HG02623 (cell line): ENCODE results near the gene TTLL11.

Experiments
- ATAC-seq: cut with Tn5 transposase; IDR thresholded peaks from one replicate; pipeline ENCODE4 v1.9.1; 2021; ENCODE audit warnings: moderate library complexity; ENCODE audit not compliant: unreplicated experiment

Gene TTLL11

DNA sequence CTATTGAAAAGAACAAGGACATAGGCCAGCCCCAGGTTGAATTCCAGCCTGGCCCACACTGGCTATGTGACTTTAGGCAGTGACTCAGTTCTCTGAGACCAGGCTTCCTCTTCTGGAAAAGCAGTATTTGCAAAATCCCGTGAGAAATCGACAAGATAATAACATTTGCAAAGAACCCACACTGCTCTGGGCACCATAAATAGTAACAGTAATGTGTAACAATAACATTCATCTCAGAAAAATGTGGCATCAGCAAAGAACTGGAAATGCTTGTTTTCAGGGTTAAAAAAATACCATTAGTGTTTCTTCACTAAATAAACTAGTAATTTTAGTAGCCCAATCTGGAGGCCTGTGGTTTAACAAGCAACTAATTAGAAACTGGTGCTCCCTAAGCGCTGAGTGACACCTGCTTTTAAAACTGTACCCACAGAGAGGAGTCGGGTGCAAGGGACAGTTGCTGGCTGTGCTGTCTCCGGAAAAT lies 148.4 kb downstream of the TTLL11 start:
- ATAC-seq = no peak

DNA sequence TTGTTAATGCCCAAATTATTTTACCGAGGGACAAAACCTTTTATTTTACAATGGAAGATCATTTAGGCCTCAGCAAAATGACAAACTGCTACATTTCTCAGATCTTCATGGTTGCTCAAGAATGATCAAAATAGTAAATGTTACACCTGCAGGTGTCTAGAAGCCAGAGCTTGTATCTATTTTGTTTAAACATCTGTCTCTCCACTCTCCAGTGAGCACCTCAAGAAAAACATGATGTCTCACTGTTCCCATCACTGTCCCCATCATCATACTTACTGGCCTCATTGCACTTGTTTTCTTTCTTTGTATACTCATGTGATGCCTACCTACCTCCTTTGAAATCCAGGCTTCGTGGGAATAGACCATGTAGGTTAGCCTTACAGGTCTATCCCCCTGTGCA lies 149.6 kb downstream of the TTLL11 start:
- no peak for ATAC-seq

DNA sequence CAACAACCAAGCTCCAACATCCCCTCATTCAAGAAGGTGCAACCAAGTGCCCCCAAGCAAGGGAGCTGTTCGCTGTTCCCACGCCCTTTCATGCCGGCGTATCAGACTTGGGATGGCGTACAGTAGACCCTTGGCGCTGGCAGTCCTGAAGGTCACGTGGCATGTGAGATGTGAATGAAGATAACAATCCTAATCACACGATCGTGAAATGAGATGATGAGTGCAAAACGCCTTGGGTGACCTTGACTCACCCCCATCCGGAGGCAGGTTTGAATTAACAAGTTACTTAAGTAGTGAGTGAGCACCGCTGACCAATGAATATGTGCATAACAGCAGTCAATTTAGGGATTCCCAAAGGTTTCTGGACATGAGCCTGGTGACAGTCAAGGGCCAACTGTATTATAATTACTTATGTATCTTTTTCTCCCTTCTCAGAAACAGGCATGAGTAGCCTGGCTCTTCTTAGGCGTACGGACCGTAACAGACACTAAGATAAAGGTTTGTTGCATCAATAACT lies 150.2 kb downstream of the TTLL11 start:
- no peak for ATAC-seq

DNA sequence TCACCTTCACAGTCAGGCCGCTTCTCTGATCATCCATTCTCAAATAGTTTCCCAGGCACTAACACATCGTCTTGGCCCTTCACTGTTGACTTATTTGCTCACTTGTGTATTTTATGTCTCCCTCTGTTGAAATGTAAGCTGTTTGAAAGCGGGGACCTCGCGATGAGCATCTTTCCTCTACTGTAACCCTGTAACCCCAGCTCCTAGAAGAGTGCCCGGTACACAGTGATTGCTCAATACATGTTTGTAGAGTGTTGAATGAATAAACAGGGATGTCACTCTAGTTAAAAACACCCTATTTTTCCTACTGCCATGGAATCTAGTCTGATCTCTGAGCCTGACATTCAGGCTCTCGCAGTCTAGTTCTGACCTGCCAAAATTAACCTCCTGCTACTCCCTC lies 150.8 kb downstream of the TTLL11 start:
- no peak for ATAC-seq

DNA sequence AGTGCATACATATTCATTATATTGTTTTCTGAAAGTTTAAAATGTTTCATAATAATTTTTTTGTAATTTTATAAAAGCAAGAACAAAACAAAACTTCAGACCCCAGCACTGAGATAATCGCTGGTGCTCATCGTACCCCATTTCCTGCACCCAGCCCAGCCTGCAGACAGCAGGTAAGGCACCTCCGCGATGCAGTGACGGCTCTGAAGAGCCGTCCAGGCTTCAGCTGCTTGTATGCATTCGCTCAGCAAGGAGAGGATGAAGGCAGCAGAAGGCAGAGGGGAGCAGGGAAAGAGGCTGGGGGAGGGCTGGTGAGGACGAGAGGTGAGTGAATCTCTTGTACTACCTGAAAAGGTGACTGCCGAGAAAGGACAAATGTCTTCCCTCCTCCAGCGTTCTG lies 153.5 kb downstream of the TTLL11 start:
- no peak for ATAC-seq

DNA sequence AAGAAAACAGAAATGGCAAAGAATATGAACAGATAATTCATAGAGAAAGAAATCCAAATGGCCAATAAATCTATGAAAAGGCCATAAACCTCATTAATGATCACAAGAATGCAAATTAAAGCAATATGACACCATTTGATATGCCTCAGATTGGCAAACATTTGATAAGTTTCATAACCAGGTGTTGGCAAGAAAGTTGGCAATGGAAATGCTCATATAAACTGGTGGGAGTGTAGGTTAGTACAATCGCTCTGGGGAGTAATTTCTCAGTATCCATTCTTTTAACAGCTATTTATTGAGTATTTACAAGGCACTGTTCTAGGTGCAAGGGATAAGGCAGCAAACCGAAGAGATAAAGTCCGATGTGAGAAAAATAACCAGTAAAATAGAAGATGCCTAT lies 154.5 kb downstream of the TTLL11 start:
- no peak for ATAC-seq

DNA sequence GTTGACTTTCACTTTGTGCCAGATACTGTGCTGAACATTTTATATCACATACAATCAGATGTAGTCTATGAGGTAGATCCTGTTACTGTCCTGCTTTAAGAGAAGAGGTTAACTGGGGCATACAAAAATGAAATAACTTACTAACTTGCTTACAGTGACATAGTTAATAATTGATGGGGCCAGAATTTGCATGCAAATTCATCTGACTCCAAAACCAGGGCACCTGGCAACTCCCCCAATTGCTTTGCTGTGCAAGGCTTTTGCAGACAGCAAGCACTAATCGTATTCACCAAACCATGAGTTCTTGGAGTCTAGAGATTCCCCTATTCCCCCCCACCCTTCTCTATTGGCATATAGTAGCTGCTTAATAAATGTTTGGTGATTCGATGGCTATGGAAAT lies 155.9 kb downstream of the TTLL11 start:
- no peak for ATAC-seq

DNA sequence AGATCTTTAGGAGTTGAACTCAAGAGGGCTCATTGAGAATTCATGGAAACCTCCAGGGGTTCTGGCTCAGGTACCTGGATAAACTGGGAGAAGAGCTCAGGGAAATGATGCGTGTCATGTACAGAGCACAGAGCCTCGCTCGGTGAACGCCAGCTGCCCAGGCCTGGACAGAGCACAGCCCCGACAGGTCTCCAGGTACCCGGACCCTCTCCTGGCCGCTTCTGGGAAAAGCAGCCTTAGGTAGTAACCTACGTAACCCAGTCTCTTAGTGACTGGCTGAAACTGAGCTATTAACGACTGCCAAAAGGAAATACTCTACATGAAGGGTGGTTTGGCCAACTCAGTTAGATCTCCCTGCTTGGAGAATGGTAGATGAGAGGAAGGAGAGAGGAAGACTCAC lies 157.4 kb downstream of the TTLL11 start:
- ATAC-seq = no peak

DNA sequence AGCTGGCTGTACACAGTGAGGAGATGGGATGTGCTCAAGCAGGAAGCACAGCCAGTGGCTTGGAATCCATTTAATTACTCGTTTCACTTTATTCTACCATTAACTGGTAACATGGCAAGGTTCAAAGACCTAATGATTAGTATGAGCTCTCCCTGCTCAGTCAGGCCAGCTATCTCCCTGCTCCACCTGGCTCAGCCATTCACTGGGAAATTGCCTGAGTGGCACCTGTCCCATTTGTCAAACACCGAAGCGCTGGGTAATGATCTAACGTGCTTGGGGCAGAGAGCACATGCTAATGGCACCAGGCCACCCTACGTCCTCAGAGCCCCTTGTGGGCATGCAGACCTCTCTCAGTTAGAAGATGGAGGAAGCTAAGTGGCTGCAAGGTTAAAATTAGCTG lies 162.2 kb downstream of the TTLL11 start:
- ATAC-seq = no peak

DNA sequence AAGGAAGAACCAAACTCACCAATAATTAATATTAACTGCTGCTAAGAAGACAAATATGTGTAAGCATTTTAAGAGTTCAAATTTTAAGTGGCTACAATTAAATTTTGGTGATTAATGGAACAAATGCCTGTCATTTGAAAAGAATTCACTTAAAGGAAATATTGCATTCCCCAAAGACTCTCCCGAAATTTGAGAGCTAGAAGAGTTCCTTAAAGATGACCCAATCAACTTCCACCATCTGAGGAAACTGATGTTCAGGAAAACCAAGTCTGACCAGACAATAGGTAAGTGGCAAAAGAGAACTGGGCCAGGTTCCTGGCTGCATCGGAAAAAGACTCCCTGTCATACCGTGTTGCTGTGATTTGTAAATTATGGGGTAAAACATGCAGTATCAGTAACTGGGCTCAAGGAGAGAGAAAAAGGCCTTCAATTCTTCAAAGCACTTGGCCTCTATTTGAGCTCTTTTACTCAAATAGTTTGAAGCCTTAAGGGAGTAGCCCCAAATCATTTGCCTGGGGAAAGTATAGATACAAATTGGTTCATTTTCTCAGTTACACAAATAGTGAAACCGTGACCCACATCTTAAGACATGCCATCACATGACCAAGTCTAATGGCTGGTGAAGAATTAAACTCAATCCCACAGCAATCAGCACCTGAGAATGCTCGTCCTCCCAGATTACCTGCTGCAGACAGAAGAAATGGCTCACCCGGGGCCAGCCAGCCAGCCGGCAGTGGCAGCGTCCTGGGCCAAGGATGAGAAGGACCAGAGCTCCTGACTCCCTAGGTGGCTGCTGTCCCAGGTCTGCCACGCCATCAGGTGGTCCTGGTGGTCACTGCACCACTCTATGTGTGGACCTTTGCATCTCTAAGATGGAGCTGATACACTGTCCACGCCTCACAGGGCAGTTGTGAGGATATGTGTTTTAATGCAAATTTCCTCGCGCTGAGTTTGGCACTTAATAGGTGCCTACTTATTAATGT lies 162.9 kb downstream of the TTLL11 start:
- ATAC-seq = no peak

DNA sequence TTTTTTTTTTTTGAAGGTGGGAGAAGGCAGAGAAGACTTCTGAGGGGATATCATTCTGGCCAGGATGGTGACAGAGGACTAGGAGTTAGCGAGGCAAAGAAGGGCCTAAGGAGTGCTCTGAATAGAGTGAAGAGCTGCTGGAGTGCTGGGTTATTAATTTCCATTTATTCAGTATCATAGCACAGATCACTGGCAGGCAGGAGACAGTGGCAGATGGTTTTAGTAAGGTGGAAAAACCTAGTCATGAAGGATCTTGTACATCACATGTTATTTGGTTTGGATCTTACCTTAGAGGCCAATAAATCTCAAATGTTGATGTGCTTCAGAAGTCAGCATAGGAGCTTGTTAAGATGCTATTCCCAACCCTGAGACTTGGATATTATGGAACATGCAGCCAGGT lies 165.5 kb downstream of the TTLL11 start:
- no peak for ATAC-seq

DNA sequence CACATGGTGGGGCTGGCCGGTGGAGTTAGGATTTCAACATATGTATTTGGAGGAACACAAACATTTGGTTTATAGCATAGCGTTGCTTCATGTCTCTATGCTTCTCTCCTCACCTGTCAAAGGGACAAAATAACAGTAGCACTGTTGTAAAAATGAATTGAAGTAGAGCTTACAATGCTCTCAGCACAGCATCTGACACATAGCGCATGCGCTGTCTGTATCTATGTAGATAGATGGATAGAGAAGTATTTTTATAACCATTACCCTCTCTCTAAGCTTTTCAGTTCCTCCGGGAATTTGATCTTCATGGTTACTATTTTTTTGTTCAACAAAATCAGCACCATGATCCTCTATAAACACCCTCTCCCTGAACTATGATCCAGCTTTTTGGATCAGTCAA lies 166.0 kb downstream of the TTLL11 start:
- no peak for ATAC-seq

DNA sequence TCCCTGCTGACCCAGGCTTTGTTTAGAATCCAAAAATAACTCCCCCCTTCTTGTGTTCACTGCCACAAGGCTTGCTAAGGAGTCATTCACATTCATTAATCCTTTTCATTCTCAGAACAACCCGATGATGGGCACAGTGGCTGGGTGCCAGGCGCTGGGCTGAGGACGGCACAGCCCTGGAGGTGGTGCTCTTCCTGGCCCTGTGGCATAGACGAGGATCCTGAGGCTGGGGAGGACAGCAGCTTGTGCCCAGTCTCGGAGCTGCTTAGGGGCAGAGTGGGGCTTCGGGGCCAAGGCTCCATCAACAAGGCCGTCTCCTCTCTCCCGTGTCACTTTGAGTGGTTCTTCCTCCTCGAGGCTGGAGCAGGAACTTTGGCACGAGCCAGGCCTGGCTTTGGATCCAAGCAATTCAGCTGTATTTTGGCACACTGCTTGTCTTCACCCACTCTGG lies 166.7 kb downstream of the TTLL11 start:
- ATAC-seq = no peak

DNA sequence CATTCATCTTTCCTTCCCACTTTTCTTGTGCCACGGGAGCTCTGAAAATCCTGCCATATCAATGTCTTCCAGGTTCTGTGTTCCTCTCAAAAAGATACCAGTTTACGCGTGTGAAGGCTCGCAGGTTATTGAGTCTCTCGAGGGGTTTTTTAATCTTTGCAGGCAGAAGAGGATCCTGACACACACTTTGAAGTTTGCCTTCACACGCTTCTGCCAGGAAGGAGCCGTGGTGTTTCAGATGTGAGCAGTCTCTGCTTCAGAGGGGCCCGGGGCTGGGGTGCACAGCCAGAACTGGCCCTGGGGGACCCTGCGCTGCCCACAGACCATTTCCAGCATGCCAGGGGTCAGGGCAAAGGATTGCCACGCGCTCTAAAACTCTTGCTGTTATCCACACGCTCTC lies 167.2 kb downstream of the TTLL11 start:
- ATAC-seq = no peak

DNA sequence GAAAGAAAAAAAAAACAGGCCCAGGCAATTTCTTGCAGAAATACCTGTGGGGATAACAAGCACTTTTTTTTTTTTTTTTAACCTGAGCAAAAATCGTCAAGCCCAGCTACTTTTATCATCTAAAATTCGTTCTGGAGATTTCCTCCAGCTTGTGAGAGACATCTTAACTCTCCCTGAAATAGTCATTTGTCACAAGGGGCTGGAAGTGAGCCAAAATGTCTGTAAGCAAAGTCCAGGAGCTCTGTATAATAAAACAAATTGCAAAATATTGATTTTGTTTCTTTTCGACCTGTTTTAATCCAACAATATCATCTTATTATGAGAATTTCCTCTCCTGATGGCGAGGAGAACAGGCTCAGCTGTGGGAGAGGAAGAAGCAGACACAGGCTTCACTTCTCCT lies 168.4 kb downstream of the TTLL11 start:
- no peak for ATAC-seq

DNA sequence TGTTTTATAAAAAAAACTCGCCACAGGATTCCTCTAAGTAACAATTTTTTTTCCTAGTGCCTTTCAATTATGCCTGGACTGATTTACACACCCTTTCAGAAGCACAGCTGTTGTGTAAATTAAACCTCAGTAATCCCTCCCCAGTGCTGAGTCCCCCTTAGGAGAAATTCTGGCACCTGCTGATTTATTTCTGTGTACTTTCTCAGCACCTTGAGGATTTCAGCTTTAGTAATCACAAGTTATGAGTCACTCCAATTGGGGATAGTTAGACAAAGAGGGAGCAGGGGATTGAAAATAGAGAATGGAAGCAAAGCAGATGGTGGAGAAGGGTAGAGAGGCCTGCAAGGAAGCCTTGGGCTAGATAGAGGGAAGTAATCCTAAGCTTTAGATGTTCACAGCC lies 171.7 kb downstream of the TTLL11 start:
- no peak for ATAC-seq

DNA sequence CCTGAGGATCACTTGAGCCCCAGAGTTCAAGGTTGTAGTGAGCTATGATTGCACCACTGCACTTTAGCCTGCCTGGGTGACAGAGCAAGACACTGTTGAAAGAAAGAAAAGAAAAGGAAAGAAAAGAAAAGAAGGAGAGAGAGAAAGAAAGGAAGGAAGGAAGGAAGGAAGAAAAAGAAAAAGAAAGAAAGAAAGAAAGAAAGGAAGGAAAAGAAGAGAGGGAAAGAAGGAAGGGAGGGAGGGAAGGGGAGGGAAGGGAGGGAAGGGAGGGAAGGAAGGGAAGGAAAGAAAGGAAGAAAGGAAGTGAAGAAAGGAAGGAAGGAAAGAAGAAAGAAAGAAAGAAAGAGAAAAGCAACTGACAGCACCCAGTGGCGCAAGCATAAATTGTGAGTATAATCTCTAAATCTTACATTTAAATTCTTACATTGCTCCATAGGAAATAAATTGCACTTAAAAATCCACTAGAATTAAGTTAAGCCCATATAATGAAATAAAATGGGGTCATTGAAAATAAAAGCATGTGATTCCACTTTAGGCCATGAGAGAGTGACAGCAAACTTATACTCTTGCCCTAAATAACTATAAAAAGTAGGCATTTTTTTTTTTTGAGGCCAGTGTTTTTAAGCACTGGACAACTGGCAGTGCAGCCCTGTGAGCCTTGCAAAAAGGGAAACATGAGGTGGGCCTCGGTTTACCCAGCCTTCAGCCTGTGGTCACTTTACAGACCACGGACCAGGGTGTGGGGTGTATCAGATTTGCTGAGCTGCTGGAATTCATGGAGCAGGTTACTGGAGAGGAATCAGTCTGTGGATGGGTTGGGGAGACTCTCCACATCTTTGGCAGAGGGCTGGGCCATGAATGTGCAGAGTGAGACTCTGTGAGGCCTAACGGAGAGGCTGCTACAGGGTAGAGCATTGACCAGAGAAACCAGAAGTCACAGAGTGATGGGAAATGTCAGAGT lies 175.5 kb downstream of the TTLL11 start:
- no peak for ATAC-seq

DNA sequence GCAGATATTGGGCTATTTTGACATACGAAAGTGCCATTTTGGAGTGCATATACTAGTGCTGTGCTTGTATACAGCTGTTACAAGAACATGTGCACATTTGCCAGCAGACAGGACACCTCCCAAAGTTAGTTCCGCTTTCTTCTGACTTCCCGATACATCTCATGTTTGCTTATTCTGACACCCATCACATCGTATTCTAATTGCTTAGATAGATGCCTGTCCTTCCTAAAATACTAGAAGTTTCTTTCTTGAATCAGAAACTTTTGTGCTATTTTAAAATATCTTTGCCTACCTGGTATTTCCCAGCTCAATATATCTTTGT lies 177.8 kb downstream of the TTLL11 start:
- no peak for ATAC-seq

DNA sequence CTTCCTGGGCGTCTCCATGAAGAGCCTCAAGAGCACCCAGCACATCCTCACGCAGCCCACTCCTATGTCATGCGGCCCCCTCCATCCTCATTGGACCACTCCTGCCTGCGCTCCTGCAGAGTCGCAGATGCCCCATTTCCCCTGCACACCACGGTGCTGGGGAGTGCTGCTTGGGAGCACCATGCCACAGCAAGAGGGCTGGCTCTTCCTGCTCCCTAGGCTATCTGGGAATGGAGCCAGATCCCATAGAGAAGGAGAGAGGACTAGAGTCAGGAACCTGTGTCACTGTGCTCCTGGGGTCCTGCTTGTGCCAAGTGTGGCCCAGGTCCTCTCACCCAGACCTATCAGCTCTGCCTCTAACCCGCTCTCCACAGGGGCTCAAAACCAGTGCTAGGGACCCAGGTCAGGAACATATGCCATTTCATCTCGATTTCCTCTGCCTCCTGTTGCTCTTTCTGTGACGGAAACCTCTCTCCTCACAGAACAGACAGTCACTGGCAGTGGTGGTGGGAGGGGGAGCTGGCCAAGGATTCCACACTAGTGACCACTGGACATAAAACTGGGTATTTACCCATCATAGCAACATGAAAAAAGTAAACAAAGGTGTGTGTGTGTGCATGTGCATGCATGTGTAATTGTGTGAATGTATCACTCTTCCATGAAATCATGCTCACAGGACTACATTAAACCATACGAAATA lies 178.4 kb downstream of the TTLL11 start:
- no peak for ATAC-seq

DNA sequence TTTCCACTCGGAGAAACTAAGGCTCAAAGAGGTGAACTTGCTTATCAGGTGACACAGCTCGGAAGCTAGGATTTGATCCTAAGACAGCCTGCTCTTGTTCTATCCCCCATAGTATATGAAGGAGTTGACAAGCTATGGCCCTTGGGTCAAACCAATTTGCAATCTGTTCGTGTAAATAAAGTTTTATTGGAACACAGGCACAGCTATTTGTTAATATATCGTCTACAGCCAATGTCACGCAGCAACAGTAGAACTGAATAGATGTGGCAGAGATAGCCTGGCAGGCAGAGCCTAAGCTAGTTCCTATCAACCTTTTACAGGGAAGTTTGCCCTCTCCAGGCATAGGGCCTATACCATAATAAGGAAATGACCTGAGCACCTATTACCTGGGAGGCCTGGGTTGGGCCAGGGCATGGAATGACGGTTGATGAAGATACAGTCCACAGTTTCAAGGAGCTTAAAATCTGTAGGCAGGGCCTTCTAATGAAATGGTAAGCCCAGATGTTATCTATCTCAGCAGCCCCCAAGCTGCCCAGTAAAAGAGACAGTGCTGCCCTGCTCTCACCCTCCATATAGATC lies 179.0 kb downstream of the TTLL11 start:
- ATAC-seq = no peak
